ENCODE measurements around the gene PCMT1. TPM values are rescaled to one million over a fixed set of nuclear protein-coding genes. Genes with fewer than 3 reads are reported as not detected.
"Not testable (repeated sequence)": the region's sequence is repeated elsewhere in the genome, so short reads cannot be mapped to it uniquely, and the experiment has no call there.

Gene PCMT1
- total RNA-seq, 2 experiments from 2014 or later, result 92.6 to 98.0 TPM

- intact Hi-C loops (cut with micrococcal nuclease), result no loop called here
- Mint-ChIP-seq H3K27me3 (no peaks in the 10 kb centered on the region), H3K4me1 (ENCODE audit: low read depth) (no peaks in the 10 kb centered on the region), H3K4me3 (no peak overlapping the region), H3K27ac (no peak overlapping the region), H3K36me3 (no peaks in the 10 kb centered on the region), H3K9me3 (no peaks in the 10 kb centered on the region)
- POLR2A ChIA-PET, result no interaction called here
- no peak for DNase-seq
- CTCF ChIA-PET, result interaction anchor here (1.0 to 1.2 kb wide), 2 partner anchors 9 to 15 kb away, joined by 3 read pairs; no protein-coding TSS in a partner anchor
Measured at GRCh38 chr6:149825292-149825691, 75.8 kb downstream of the PCMT1 start.

GRCh38 chr6:149830731-149831307 lies 81.3 kb downstream of the PCMT1 start:
- Mint-ChIP-seq H3K9me3 (no peaks in the 10 kb centered on the region), H3K4me1 (ENCODE audit: low read depth) (peaks cover 2% of the 10 kb centered on the region), H3K27ac (no peak overlapping the region), H3K27me3 (no peaks in the 10 kb centered on the region), H3K36me3 (peaks cover 1% of the 10 kb centered on the region), H3K4me3 (no peak overlapping the region)
- POLR2A ChIA-PET, result no interaction called here
- CTCF ChIA-PET, result interaction anchor here (1.4 to 2.2 kb wide), 3 partner anchors 9 to 96 kb away, joined by 5 to 9 read pairs (median 7); no protein-coding TSS in a partner anchor
- DNase-seq, result no peak
- intact Hi-C loops (cut with micrococcal nuclease), result no loop called here

GRCh38 chr6:149831308-149831820 lies 81.8 kb downstream of the PCMT1 start:
- peaks cover 1% of the 10 kb centered on the region for H3K36me3 Mint-ChIP-seq
- H3K4me1 Mint-ChIP-seq (ENCODE audit: low read depth), result peaks cover 2% of the 10 kb centered on the region
- POLR2A ChIA-PET, result no interaction called here
- H3K4me3 Mint-ChIP-seq, result no peak overlapping the region
- no peaks in the 10 kb centered on the region for H3K9me3 Mint-ChIP-seq
- H3K27ac Mint-ChIP-seq, result no peak overlapping the region
- intact Hi-C loops (cut with micrococcal nuclease), result no loop called here
- no peak for DNase-seq
- H3K27me3 Mint-ChIP-seq, result no peaks in the 10 kb centered on the region
- CTCF ChIA-PET, result interaction anchor here (1.4 to 2.2 kb wide), 3 partner anchors 9 to 96 kb away, joined by 5 to 9 read pairs (median 7); no protein-coding TSS in a partner anchor

GRCh38 chr6:149833651-149834050 lies 84.1 kb downstream of the PCMT1 start:
- POLR2A ChIA-PET, result no interaction called here
- CTCF ChIA-PET, result interaction anchor here (0.9 to 5.5 kb wide), 5 partner anchors 9 to 183 kb away, joined by 3 to 30 read pairs (median 3); no protein-coding TSS in a partner anchor
- intact Hi-C loops (cut with micrococcal nuclease), result loop anchor here (1.0 kb wide), 3 partner anchors 14 to 93 kb away; no protein-coding TSS in a partner anchor
- H3K27ac Mint-ChIP-seq, result no peak overlapping the region
- H3K36me3 Mint-ChIP-seq, result peaks cover 1% of the 10 kb centered on the region
- no peak overlapping the region for H3K4me3 Mint-ChIP-seq
- no peaks in the 10 kb centered on the region for H3K9me3 Mint-ChIP-seq
- no peak for DNase-seq
- no peaks in the 10 kb centered on the region for H3K27me3 Mint-ChIP-seq
- H3K4me1 Mint-ChIP-seq (ENCODE audit: low read depth), result peaks cover 2% of the 10 kb centered on the region

- H3K9me3 Mint-ChIP-seq, result no peaks in the 10 kb centered on the region
- H3K27ac Mint-ChIP-seq, result no peak overlapping the region
- no peak overlapping the region for H3K4me3 Mint-ChIP-seq
- H3K36me3 Mint-ChIP-seq, result peaks cover 1% of the 10 kb centered on the region
- intact Hi-C loops (cut with micrococcal nuclease), result loop anchor here (1.0 kb wide), 3 partner anchors 13 to 92 kb away; no protein-coding TSS in a partner anchor
- POLR2A ChIA-PET, result no interaction called here
- CTCF ChIA-PET, result interaction anchor here (0.6 to 5.5 kb wide), 12 partner anchors 10 to 182 kb away, joined by 3 to 30 read pairs (median 3); no protein-coding TSS in a partner anchor
- H3K4me1 Mint-ChIP-seq (ENCODE audit: low read depth), result peaks cover 2% of the 10 kb centered on the region
- H3K27me3 Mint-ChIP-seq, result no peaks in the 10 kb centered on the region
- DNase-seq, result peak; percentile 77
Measured at GRCh38 chr6:149834513-149835481, 85.3 kb downstream of the PCMT1 start.

- ChIA-PET CTCF (interaction anchor here (0.7 to 1.8 kb wide), 10 partner anchors 9 to 176 kb away, joined by 3 to 9 read pairs (median 4); no protein-coding TSS in a partner anchor), POLR2A (no interaction called here)
- no peak overlapping the region for H3K4me3 Mint-ChIP-seq
- no peaks in the 10 kb centered on the region for H3K4me1 Mint-ChIP-seq (ENCODE audit: low read depth)
- intact Hi-C loops (cut with micrococcal nuclease), result loop anchor here (1.0 to 10.0 kb wide), 2 partner anchors 86 to 174 kb away; no protein-coding TSS in a partner anchor
- DNase-seq, result peak; percentile 71
- H3K27me3 Mint-ChIP-seq, result no peaks in the 10 kb centered on the region
- no peaks in the 10 kb centered on the region for H3K9me3 Mint-ChIP-seq
- H3K27ac Mint-ChIP-seq, result no peak overlapping the region
- no peaks in the 10 kb centered on the region for H3K36me3 Mint-ChIP-seq
Measured at GRCh38 chr6:149840345-149841075, 91.0 kb downstream of the PCMT1 start.

- H3K9me3 Mint-ChIP-seq, result no peaks in the 10 kb centered on the region
- POLR2A ChIA-PET, result no interaction called here
- H3K36me3 Mint-ChIP-seq, result no peaks in the 10 kb centered on the region
- no peaks in the 10 kb centered on the region for H3K27me3 Mint-ChIP-seq
- intact Hi-C loops (cut with micrococcal nuclease), result loop anchor here (10.0 kb wide), 1 partner anchor 172 kb away; no protein-coding TSS in a partner anchor
- no peak overlapping the region for H3K4me3 Mint-ChIP-seq
- CTCF ChIA-PET, result interaction anchor here (1.7 to 2.0 kb wide), 2 partner anchors 11 to 174 kb away, joined by 6 to 7 read pairs; no protein-coding TSS in a partner anchor
- H3K4me1 Mint-ChIP-seq (ENCODE audit: low read depth), result no peaks in the 10 kb centered on the region
- H3K27ac Mint-ChIP-seq, result no peak overlapping the region
- DNase-seq, result no peak
Measured at GRCh38 chr6:149842331-149842730, 92.8 kb downstream of the PCMT1 start.

- Mint-ChIP-seq H3K4me3 (no peak overlapping the region), H3K4me1 (ENCODE audit: low read depth) (no peaks in the 10 kb centered on the region), H3K27ac (no peak overlapping the region), H3K27me3 (no peaks in the 10 kb centered on the region), H3K9me3 (no peaks in the 10 kb centered on the region), H3K36me3 (no peaks in the 10 kb centered on the region)
- DNase-seq, result no peak
- POLR2A ChIA-PET, result no interaction called here
- intact Hi-C loops (cut with micrococcal nuclease), result loop anchor here (10.0 kb wide), 1 partner anchor 172 kb away; no protein-coding TSS in a partner anchor
- CTCF ChIA-PET, result interaction anchor here (1.3 to 2.0 kb wide), 3 partner anchors 12 to 174 kb away, joined by 3 to 7 read pairs (median 6); no protein-coding TSS in a partner anchor
Measured at GRCh38 chr6:149843051-149843633, 93.6 kb downstream of the PCMT1 start.

GRCh38 chr6:149844036-149844435 lies 94.5 kb downstream of the PCMT1 start:
- intact Hi-C loops (cut with micrococcal nuclease), result loop anchor here (10.0 kb wide), 1 partner anchor 171 kb away; no protein-coding TSS in a partner anchor
- DNase-seq; H3K4me1 Mint-ChIP-seq (ENCODE audit: low read depth); POLR2A ChIA-PET; H3K27me3 Mint-ChIP-seq; H3K4me3 Mint-ChIP-seq; H3K27ac Mint-ChIP-seq; H3K36me3 Mint-ChIP-seq; H3K9me3 Mint-ChIP-seq: not testable (repeated sequence)
- CTCF ChIA-PET, result interaction anchor here (0.6 to 2.0 kb wide), 3 partner anchors 13 to 907 kb away, joined by 3 to 7 read pairs (median 3); no protein-coding TSS in a partner anchor

- ChIA-PET POLR2A (no interaction called here), CTCF (interaction anchor here (0.6 to 2.0 kb wide), 4 partner anchors 9 to 907 kb away, joined by 3 to 7 read pairs (median 3); no protein-coding TSS in a partner anchor)
- Mint-ChIP-seq H3K4me1 (ENCODE audit: low read depth) (no peaks in the 10 kb centered on the region), H3K27ac (no peak overlapping the region), H3K9me3 (no peaks in the 10 kb centered on the region), H3K4me3 (no peak overlapping the region), H3K36me3 (no peaks in the 10 kb centered on the region), H3K27me3 (peaks cover 1% of the 10 kb centered on the region)
- intact Hi-C loops (cut with micrococcal nuclease), result loop anchor here (10.0 kb wide), 1 partner anchor 170 kb away; no protein-coding TSS in a partner anchor
- DNase-seq, result no peak
Measured at GRCh38 chr6:149844480-149844879, 94.9 kb downstream of the PCMT1 start.

- no peak overlapping the region for H3K4me3 Mint-ChIP-seq
- intact Hi-C loops (cut with micrococcal nuclease), result loop anchor here (10.0 kb wide), 1 partner anchor 169 kb away; no protein-coding TSS in a partner anchor
- H3K4me1 Mint-ChIP-seq (ENCODE audit: low read depth), result no peaks in the 10 kb centered on the region
- no peak overlapping the region for H3K27ac Mint-ChIP-seq
- H3K27me3 Mint-ChIP-seq, result peaks cover 1% of the 10 kb centered on the region
- POLR2A ChIA-PET, result no interaction called here
- H3K36me3 Mint-ChIP-seq, result no peaks in the 10 kb centered on the region
- DNase-seq, result no peak
- CTCF ChIA-PET, result interaction anchor here (0.6 to 1.3 kb wide), 3 partner anchors 10 to 20 kb away, joined by 3 to 4 read pairs (median 3); no protein-coding TSS in a partner anchor
- no peaks in the 10 kb centered on the region for H3K9me3 Mint-ChIP-seq
Measured at GRCh38 chr6:149845549-149845948, 96.0 kb downstream of the PCMT1 start.

Measured in activated CD4-positive, alpha-beta memory T cell treated with anti-CD3 and anti-CD28 coated beads for 36 hours (primary cell).